ENCODE data around the gene PEPD.

- TF ChIP-seq, protein P1, sequence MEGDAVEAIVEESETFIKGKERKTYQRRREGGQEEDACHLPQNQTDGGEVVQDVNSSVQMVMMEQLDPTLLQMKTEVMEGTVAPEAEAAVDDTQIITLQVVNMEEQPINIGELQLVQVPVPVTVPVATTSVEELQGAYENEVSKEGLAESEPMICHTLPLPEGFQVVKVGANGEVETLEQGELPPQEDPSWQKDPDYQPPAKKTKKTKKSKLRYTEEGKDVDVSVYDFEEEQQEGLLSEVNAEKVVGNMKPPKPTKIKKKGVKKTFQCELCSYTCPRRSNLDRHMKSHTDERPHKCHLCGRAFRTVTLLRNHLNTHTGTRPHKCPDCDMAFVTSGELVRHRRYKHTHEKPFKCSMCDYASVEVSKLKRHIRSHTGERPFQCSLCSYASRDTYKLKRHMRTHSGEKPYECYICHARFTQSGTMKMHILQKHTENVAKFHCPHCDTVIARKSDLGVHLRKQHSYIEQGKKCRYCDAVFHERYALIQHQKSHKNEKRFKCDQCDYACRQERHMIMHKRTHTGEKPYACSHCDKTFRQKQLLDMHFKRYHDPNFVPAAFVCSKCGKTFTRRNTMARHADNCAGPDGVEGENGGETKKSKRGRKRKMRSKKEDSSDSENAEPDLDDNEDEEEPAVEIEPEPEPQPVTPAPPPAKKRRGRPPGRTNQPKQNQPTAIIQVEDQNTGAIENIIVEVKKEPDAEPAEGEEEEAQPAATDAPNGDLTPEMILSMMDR (IDR thresholded peaks at IDR 0.05), result no peak
- TF ChIP-seq POLR2A (IDR thresholded peaks at IDR 0.05), result no peak
Observed at GRCh38 chr19:33438987-33439781, 82.4 kb downstream of the PEPD start.

Data from Peyer's patch (tissue), 4 donors.